ELF-1 (cell line): Measurements from ENCODE around the gene BSND.
"Not testable (repeated sequence)": the region's sequence is repeated elsewhere in the genome, so short reads cannot be mapped to it uniquely, and the experiment has no call there.

Experiments
- DNase-seq: peaks from one replicate; pipeline ENCODE4 v3.0.0-alpha.2; 2016; ENCODE audit warnings: low read depth, low spot score

Gene BSND

GRCh38 chr1:54998677-54999076 is at the start of gene BSND:
Gene BSND (plus strand): TSS chr1:54998933. CDS start chr1:54999187, 254 bp downstream.
- no peak for DNase-seq

DNA sequence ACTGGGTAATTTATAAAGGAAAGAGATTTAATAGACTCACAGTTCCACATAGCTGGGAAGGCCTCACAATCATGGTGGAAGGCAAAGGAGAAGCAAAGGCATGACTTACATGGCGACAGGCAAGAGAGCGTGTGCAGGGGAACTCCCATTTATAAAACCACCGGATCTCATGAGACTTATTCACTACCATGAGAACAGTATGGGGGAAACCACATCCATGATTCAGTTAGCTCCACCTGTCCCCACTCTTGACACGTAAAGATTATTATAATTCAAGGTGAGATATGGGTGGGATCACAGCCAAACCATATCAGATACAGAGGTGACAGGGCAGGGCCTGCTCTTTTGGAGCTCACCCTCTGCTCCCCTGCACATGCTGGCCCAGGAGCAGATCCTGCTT is 49.7 kb upstream of the BSND start:
- no peak for DNase-seq

DNA sequence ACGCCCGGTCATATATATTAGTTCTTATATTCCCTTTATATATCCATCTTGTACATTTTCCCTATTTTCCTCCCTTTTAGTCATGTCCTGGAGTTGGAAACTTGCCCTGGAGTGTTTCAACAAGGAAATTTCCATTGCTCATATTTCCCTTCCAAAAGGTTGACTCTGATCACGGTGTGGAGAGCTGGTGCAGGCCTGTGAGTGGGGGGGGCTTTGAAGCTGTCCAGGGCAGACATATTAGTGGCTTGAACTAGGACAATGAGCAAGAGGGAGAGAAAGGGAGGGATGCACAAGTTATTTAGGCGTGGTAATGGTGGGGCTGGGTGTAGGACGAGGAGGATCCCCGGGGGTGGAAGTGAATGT is 48.7 kb upstream of the BSND start:
- no peak for DNase-seq

- peak; percentile 90 for DNase-seq
Measured at GRCh38 chr1:54950369-54951163, 48.2 kb upstream of the BSND start.

- DNase-seq, result no peak
Measured at GRCh38 chr1:54951810-54952226, 46.9 kb upstream of the BSND start.

- DNase-seq, result no peak
Measured at GRCh38 chr1:54952950-54953718, 45.6 kb upstream of the BSND start.

- no peak for DNase-seq
Measured at GRCh38 chr1:54953846-54954245, 44.9 kb upstream of the BSND start.

DNA sequence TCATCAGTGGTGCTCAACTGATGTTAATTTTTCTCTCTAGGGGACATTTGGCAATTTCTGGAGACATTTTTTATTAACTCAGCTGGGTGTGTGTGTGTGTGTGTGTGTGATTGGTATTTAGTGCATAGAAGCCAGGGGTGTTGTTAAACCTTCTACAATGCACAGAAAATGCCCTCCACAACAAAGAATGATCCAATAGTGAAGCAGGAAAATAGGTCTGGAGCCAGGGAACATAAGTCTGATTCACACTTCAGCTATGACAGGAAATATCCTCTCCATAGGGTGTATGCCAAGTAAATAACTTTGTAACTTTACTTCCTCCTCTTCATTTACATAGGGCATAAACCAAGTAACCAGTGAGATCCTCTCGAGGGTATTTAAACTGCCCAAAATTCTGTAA is 43.4 kb upstream of the BSND start:
- DNase-seq, result no peak

- no peak for DNase-seq
Measured at GRCh38 chr1:54956726-54957125, 42.0 kb upstream of the BSND start.

DNA sequence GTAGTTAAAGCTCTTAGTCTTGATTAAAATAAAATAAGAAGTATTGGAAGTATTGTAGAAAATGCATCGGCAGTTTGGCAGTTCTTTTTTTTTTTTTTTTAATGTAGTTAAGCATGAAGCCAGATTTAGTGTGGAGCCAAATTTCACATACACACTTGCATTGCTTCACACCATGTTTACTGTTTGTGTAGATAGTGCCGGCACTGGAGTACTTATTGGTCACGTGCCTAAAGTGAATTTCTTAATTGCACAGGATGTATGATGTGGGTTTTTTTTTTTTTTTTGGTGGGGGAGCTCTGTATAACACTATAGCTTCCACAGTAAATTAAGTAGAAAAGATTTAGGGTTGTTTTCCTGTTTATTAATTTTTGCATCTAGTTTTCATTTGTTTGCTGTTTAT is 39.5 kb upstream of the BSND start:
- no peak for DNase-seq

GRCh38 chr1:54962612-54963395 is 35.9 kb upstream of the BSND start:
- no peak for DNase-seq

DNA sequence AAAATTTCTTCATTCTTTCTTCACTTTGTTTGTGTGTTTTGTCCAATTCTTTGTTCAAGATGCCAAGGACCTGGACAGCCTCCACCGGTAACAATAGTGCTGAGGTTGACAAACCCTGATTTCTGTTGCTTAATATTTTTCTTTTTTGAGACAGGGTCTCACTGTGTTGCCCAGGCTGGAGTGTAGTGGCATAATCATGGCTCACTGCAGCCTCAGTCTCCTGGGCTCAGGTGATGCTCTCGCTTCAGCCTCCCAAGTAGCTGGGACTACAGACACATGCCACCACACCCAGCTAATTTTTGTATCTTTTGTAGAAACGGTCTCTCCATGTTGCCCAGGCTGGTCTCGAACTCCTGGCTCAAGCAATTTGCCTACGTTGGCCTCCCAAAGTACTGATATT is 34.9 kb upstream of the BSND start:
- not testable (repeated sequence) for DNase-seq

- no peak for DNase-seq
Measured at GRCh38 chr1:54965624-54966340, 33.0 kb upstream of the BSND start.

DNA sequence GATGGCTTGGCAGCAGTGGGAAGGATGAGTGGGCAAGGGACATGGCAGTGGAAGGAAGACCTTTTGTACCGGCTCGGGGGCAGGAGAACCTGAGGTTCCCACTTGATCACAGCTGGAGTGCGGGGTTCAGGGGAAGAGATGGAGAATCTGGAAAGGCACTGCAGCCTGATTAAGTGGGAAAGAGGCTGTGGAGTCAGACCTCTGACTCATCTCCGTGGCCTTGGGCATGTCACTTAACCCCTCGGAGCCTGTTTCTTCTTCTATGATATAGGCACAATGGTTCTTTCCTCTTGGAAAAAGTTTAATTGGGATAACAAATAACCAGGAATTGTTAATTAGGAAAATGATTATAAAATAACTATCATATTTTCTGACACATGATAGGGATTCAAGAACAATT is 31.4 kb upstream of the BSND start:
- DNase-seq, result no peak

GRCh38 chr1:54968551-54968950 is 30.2 kb upstream of the BSND start:
- no peak for DNase-seq

DNA sequence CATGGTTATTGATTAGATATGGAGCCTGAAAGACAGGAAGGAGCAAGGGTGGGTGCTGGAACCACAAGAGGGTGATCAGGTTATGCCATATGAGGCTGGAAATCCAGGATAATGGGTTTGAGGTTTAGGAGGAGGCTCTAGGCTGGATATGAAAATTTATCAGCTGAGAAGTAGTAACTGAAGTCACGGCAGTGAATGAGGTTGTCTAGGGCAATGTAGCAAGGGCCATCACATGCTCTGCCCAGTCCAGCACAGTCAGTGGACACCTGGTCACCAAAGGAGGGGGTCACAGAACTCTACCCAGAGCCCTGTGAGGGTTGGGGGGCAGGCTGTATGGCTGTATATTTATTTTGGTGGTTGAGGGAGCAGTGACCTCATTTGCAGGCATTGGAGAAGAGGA is 28.9 kb upstream of the BSND start:
- no peak for DNase-seq

DNA sequence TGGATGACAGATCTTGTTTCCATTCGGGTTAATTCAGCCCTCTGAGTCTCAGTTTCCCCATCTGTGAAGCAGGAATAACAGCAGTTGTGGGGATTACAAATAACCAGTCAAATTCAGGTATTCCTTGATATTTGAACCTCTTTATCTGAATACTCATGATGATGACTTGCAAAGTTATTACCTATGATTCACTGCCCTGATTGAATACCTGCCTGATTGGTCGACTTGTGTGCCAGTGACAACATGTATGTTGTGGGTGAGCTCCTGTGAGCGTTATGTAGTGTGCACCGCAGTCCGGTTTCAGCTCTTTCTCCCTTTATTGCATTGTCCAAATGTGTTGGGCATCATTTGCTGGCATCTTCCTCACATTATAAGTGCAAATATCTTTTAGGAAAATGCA is 27.8 kb upstream of the BSND start:
- DNase-seq, result no peak

GRCh38 chr1:54971317-54971791 is 27.4 kb upstream of the BSND start:
- DNase-seq, result no peak

GRCh38 chr1:54972436-54972835 is 26.3 kb upstream of the BSND start:
- no peak for DNase-seq

DNA sequence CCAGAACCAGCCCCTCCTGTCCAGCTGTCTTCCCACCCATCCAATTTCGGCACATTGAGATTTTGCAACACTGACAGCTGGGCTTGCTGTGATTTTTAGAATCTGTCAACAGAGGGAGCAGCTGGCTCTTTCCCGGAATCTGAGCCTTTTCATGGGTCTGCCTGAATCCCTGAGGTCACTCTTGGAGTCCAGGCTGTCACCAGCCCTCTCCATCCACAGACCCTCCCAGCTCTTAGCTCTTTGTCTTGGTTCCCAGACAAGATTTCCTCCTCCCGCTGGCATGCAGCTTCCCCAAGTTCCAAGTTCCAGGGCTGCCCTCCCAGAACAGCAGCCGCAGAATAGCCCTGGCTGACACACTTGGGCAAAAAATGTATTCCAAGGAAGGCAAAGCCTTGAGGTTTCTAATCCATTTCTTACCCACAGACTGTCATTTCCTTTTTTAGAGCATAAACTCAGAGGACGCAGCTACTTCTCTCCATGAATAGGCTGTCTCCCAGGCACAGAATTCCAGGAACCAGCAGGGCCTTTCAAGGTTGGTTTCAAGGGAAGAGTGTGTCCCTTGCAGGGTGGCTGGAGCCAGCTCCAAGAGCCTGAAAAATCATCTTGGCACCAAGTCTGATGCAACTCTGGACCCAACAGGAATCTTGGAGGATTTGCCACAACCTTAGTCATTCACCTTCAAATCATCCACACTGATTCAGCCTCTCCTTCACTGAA is 25.4 kb upstream of the BSND start:
- peak; percentile 74 for DNase-seq
